Ectodermal cell (in vitro differentiated cells): ENCODE data around the gene ENPP1.

Experiments
- H3K27ac ChIP-seq: 2 replicates; pipeline ENCODE4 v1.7.0; 2013; ENCODE audit warnings: mild to moderate bottlenecking, low read depth, low read length; ENCODE audit not compliant: insufficient read depth, poor library complexity, severe bottlenecking
- H3K27me3 ChIP-seq: 2 replicates; pipeline ENCODE4 v1.7.0; 2013; ENCODE audit warnings: mild to moderate bottlenecking, low read length; ENCODE audit not compliant: insufficient read depth, control insufficient read depth, poor library complexity, severe bottlenecking
- H3K36me3 ChIP-seq: one replicate; pipeline ENCODE4 v1.7.0; 2013; ENCODE audit warnings: low read length; ENCODE audit not compliant: control insufficient read depth, insufficient read depth
- H3K4me1 ChIP-seq: one replicate; pipeline ENCODE4 v1.7.0; 2013; ENCODE audit warnings: low read length; ENCODE audit not compliant: control insufficient read depth, insufficient read depth
- H3K4me3 ChIP-seq: 2 replicates; pipeline ENCODE4 v1.7.0; 2013; ENCODE audit warnings: low read depth, low read length, control low read depth; ENCODE audit not compliant: insufficient read depth
- H3K9me3 ChIP-seq: 2 replicates; pipeline ENCODE4 v1.7.0; 2013; ENCODE audit warnings: mild to moderate bottlenecking, low read length, moderate library complexity; ENCODE audit not compliant: control insufficient read depth
- WGBS, 2 experiments: methylation state at CpG; one replicate each; pipeline ENCODE4 v1.1.7; 2013; ENCODE audit warnings: missing lambda C conversion rate in 2 of 2; 5-methylcytosine and 5-hydroxymethylcytosine counted together

The ENPP1 gene

GRCh38 chr6:131768964-131769363, 38.9 kb upstream of the ENPP1 start:
- no peak overlapping the region for H3K4me3 ChIP-seq
- H3K36me3 ChIP-seq = no peaks in the 10 kb centered on the region
- H3K4me1 ChIP-seq = no peaks in the 10 kb centered on the region
- H3K9me3 ChIP-seq = no peaks in the 10 kb centered on the region
- no peak overlapping the region for H3K27ac ChIP-seq
- H3K27me3 ChIP-seq = no peaks in the 10 kb centered on the region
- WGBS, 2 experiments = 71 to 85% methylated on average over 1 of the region's 1 CpG

GRCh38 chr6:131769385-131770141, 38.3 kb upstream of the ENPP1 start:
- Histone ChIP-seq H3K36me3 (no peaks in the 10 kb centered on the region), H3K9me3 (no peaks in the 10 kb centered on the region), H3K27ac (no peak overlapping the region), H3K4me3 (no peak overlapping the region), H3K27me3 (no peaks in the 10 kb centered on the region), H3K4me1 (no peaks in the 10 kb centered on the region)
- WGBS, 2 experiments = 95% methylated on average over 14 to 15 of the region's 15 CpGs

GRCh38 chr6:131770776-131771175, 37.0 kb upstream of the ENPP1 start:
- 84 to 100% methylated on average over 1 of the region's 1 CpG for WGBS, 2 experiments
- no peaks in the 10 kb centered on the region for H3K27me3 ChIP-seq
- H3K4me3 ChIP-seq = no peak overlapping the region
- H3K4me1 ChIP-seq = no peaks in the 10 kb centered on the region
- no peaks in the 10 kb centered on the region for H3K9me3 ChIP-seq
- H3K27ac ChIP-seq = no peak overlapping the region
- H3K36me3 ChIP-seq = no peaks in the 10 kb centered on the region

- H3K4me1 ChIP-seq = no peaks in the 10 kb centered on the region
- 85 to 90% methylated on average over 4 of the region's 4 CpGs for WGBS, 2 experiments
- H3K27ac ChIP-seq = no peak overlapping the region
- no peaks in the 10 kb centered on the region for H3K36me3 ChIP-seq
- no peaks in the 10 kb centered on the region for H3K9me3 ChIP-seq
- H3K4me3 ChIP-seq = no peak overlapping the region
- no peaks in the 10 kb centered on the region for H3K27me3 ChIP-seq
Observed at GRCh38 chr6:131773284-131773950, 34.4 kb upstream of the ENPP1 start.

- Histone ChIP-seq H3K4me3 (no peak overlapping the region), H3K9me3 (no peaks in the 10 kb centered on the region), H3K4me1 (no peaks in the 10 kb centered on the region), H3K27me3 (no peaks in the 10 kb centered on the region), H3K27ac (no peak overlapping the region), H3K36me3 (no peaks in the 10 kb centered on the region)
- 90 to 95% methylated on average over 3 of the region's 3 CpGs for WGBS, 2 experiments
Observed at GRCh38 chr6:131775886-131776285, 31.9 kb upstream of the ENPP1 start.

GRCh38 chr6:131776985-131777384, 30.8 kb upstream of the ENPP1 start:
- Histone ChIP-seq H3K27ac (no peak overlapping the region), H3K4me1 (no peaks in the 10 kb centered on the region), H3K36me3 (no peaks in the 10 kb centered on the region), H3K9me3 (no peaks in the 10 kb centered on the region), H3K4me3 (no peak overlapping the region), H3K27me3 (no peaks in the 10 kb centered on the region)
- WGBS, 2 experiments = 89 to 100% methylated on average over 2 of the region's 2 CpGs

- 80% methylated on average over 1 of the region's 1 CpG; no CpG with 5 or more reads in 1 of the 2 experiments for WGBS, 2 experiments
- Histone ChIP-seq H3K27ac (no peak overlapping the region), H3K9me3 (no peaks in the 10 kb centered on the region), H3K4me1 (no peaks in the 10 kb centered on the region), H3K36me3 (no peaks in the 10 kb centered on the region), H3K27me3 (no peaks in the 10 kb centered on the region), H3K4me3 (no peak overlapping the region)
Observed at GRCh38 chr6:131778169-131778568, 29.7 kb upstream of the ENPP1 start.

GRCh38 chr6:131779304-131779703, 28.5 kb upstream of the ENPP1 start:
- Histone ChIP-seq H3K27me3 (no peaks in the 10 kb centered on the region), H3K4me3 (no peak overlapping the region), H3K27ac (no peak overlapping the region), H3K9me3 (no peaks in the 10 kb centered on the region), H3K4me1 (no peaks in the 10 kb centered on the region), H3K36me3 (no peaks in the 10 kb centered on the region)
- 89 to 92% methylated on average over 1 of the region's 2 CpGs for WGBS, 2 experiments

- Histone ChIP-seq H3K27me3 (no peaks in the 10 kb centered on the region), H3K27ac (no peak overlapping the region), H3K4me3 (no peak overlapping the region), H3K4me1 (no peaks in the 10 kb centered on the region), H3K36me3 (no peaks in the 10 kb centered on the region), H3K9me3 (no peaks in the 10 kb centered on the region)
- 96% methylated on average over 11 of the region's 11 CpGs for WGBS, 2 experiments
Observed at GRCh38 chr6:131780600-131780999, 27.2 kb upstream of the ENPP1 start.

- Histone ChIP-seq H3K36me3 (no peaks in the 10 kb centered on the region), H3K4me3 (no peak overlapping the region), H3K27me3 (no peaks in the 10 kb centered on the region), H3K4me1 (no peaks in the 10 kb centered on the region), H3K9me3 (no peaks in the 10 kb centered on the region), H3K27ac (no peak overlapping the region)
- WGBS, 2 experiments = 96 to 97% methylated on average over 3 of the region's 3 CpGs
Observed at GRCh38 chr6:131781687-131782086, 26.1 kb upstream of the ENPP1 start.
